Measurements from ENCODE around the gene NOX3.
"Not testable (repeated sequence)": the region's sequence is repeated elsewhere in the genome, so short reads cannot be mapped to it uniquely, and the experiment has no call there.

NOX3 gene

GRCh38 chr6:155377061-155377460, 78.6 kb downstream of the NOX3 start:
- in situ Hi-C loops (cut with HindIII; ENCODE audit: low sequenced_read_pairs) = no loop called here

GRCh38 chr6:155375801-155376200, 79.8 kb downstream of the NOX3 start:
- in situ Hi-C loops (cut with HindIII; ENCODE audit: low sequenced_read_pairs) = no loop called here

- in situ Hi-C loops (cut with HindIII; ENCODE audit: low sequenced_read_pairs) = no loop called here
Measured at GRCh38 chr6:155374681-155375080, 81.0 kb downstream of the NOX3 start.

GRCh38 chr6:155373276-155373675, 82.4 kb downstream of the NOX3 start:
- in situ Hi-C loops (cut with HindIII; ENCODE audit: low sequenced_read_pairs) = no loop called here

GRCh38 chr6:155372256-155372655, 83.4 kb downstream of the NOX3 start:
- in situ Hi-C loops (cut with HindIII; ENCODE audit: low sequenced_read_pairs) = no loop called here

GRCh38 chr6:155371230-155371629, 84.4 kb downstream of the NOX3 start:
- in situ Hi-C loops (cut with HindIII; ENCODE audit: low sequenced_read_pairs) = no loop called here

- in situ Hi-C loops (cut with HindIII; ENCODE audit: low sequenced_read_pairs) = no loop called here
Measured at GRCh38 chr6:155366325-155366724, 89.3 kb downstream of the NOX3 start.

GRCh38 chr6:155364844-155365437, 90.7 kb downstream of the NOX3 start:
- in situ Hi-C loops (cut with HindIII; ENCODE audit: low sequenced_read_pairs) = no loop called here

GRCh38 chr6:155364021-155364420, 91.6 kb downstream of the NOX3 start:
- in situ Hi-C loops (cut with HindIII; ENCODE audit: low sequenced_read_pairs) = not testable (repeated sequence)

- in situ Hi-C loops (cut with HindIII; ENCODE audit: low sequenced_read_pairs) = not testable (repeated sequence)
Measured at GRCh38 chr6:155362968-155363632, 92.5 kb downstream of the NOX3 start.

- in situ Hi-C loops (cut with HindIII; ENCODE audit: low sequenced_read_pairs) = no loop called here
Measured at GRCh38 chr6:155354167-155354566, 101.5 kb downstream of the NOX3 start.

- in situ Hi-C loops (cut with HindIII; ENCODE audit: low sequenced_read_pairs) = no loop called here
Measured at GRCh38 chr6:155352811-155353210, 102.8 kb downstream of the NOX3 start.

- in situ Hi-C loops (cut with HindIII; ENCODE audit: low sequenced_read_pairs) = no loop called here
Measured at GRCh38 chr6:155352130-155352420, 103.6 kb downstream of the NOX3 start.

GRCh38 chr6:155351273-155352129, 104.1 kb downstream of the NOX3 start:
- in situ Hi-C loops (cut with HindIII; ENCODE audit: low sequenced_read_pairs) = no loop called here

GRCh38 chr6:155349956-155350355, 105.7 kb downstream of the NOX3 start:
- in situ Hi-C loops (cut with HindIII; ENCODE audit: low sequenced_read_pairs) = no loop called here

GRCh38 chr6:155349129-155349528, 106.5 kb downstream of the NOX3 start:
- in situ Hi-C loops (cut with HindIII; ENCODE audit: low sequenced_read_pairs) = no loop called here

GRCh38 chr6:155347800-155348199, 107.8 kb downstream of the NOX3 start:
- in situ Hi-C loops (cut with HindIII; ENCODE audit: low sequenced_read_pairs) = no loop called here

GRCh38 chr6:155346957-155347356, 108.7 kb downstream of the NOX3 start:
- in situ Hi-C loops (cut with HindIII; ENCODE audit: low sequenced_read_pairs) = no loop called here
